Esophagus squamous epithelium (tissue), 4 donors: ENCODE measurements around the gene MDFIC.

Experiments used
- POLR2A ChIP-seq, 4 donors: fragments of 450-650 bp; IDR thresholded peaks; one replicate each; pipeline ENCODE4 v1.6.1; 2017; ENCODE audit warnings: antibody characterized with exemption in 4 of 4, mild to moderate bottlenecking in 4 of 4, moderate library complexity in 3 of 4
- TF ChIP-seq, protein P1 (sequence below), 6 experiments: fragments of 450-650 bp in 4 of 6; fragments of 200-600 bp in 2 of 6; sonication (generic) in 2 of 6; IDR thresholded peaks; one replicate each; pipeline ENCODE4 v1.5.1; 2016 to 2019; ENCODE audit warnings: antibody characterized with exemption in 6 of 6, mild to moderate bottlenecking in 4 of 6, moderate library complexity in 4 of 6

DNA sequence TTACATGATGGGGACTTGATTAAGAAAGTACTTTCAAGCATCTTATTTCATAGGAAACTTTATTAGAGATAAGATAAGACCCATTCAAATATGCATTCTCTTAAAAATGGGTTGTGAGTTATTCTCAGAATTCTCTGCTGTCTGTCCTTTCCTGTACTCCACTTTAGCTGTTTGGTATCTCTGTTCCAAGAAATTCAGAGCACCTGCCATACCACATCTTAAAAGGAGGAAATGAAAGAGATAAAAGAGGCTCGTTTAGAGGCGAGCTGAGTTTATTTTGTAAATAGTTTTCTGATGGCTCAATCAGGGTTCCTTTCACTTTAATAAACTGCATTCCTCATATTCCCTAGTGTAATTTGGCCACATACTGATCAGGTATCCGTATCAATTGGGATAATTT lies 87.2 kb downstream of the MDFIC start:
- TF ChIP-seq, protein P1, sequence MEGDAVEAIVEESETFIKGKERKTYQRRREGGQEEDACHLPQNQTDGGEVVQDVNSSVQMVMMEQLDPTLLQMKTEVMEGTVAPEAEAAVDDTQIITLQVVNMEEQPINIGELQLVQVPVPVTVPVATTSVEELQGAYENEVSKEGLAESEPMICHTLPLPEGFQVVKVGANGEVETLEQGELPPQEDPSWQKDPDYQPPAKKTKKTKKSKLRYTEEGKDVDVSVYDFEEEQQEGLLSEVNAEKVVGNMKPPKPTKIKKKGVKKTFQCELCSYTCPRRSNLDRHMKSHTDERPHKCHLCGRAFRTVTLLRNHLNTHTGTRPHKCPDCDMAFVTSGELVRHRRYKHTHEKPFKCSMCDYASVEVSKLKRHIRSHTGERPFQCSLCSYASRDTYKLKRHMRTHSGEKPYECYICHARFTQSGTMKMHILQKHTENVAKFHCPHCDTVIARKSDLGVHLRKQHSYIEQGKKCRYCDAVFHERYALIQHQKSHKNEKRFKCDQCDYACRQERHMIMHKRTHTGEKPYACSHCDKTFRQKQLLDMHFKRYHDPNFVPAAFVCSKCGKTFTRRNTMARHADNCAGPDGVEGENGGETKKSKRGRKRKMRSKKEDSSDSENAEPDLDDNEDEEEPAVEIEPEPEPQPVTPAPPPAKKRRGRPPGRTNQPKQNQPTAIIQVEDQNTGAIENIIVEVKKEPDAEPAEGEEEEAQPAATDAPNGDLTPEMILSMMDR (IDR thresholded peaks at IDR 0.05), result no peak
- TF ChIP-seq POLR2A (IDR thresholded peaks at IDR 0.05), result no peak
